Ishikawa (cell line): ENCODE data around the gene TIAM2.

Source experiments
- CEBPB ChIP-seq: IDR thresholded peaks from 2 replicates; pipeline ENCODE4 v1.6.1; 2012
- CREB1 ChIP-seq: IDR thresholded peaks from 2 replicates; pipeline ENCODE4 v1.6.1; 2012; ENCODE audit warnings: low read depth
- EGR1 ChIP-seq: IDR thresholded peaks from 2 replicates; pipeline ENCODE4 v1.6.1; 2012
- EP300 ChIP-seq: IDR thresholded peaks from 2 replicates; pipeline ENCODE4 v1.6.1; 2012; ENCODE audit warnings: borderline replicate concordance
- FOXM1 ChIP-seq: IDR thresholded peaks from 2 replicates; pipeline ENCODE4 v1.6.1; 2012; ENCODE audit warnings: low read depth, borderline replicate concordance
- NFIC ChIP-seq: IDR thresholded peaks from 2 replicates; pipeline ENCODE4 v1.6.1; 2012
- RAD21 ChIP-seq: IDR thresholded peaks from 2 replicates; pipeline ENCODE4 v1.6.1; 2012; ENCODE audit warnings: low read depth
- TAF1 ChIP-seq: IDR thresholded peaks from 2 replicates; pipeline ENCODE4 v1.6.1; 2012; ENCODE audit warnings: low read depth, mild to moderate bottlenecking
- TCF12 ChIP-seq: IDR thresholded peaks from 2 replicates; pipeline ENCODE4 v1.6.1; 2012; ENCODE audit warnings: low read depth
- TEAD4 ChIP-seq: IDR thresholded peaks from 2 replicates; pipeline ENCODE4 v1.6.1; 2012
- USF1 ChIP-seq: IDR thresholded peaks from 2 replicates; pipeline ENCODE4 v1.6.1; 2012
- YY1 ChIP-seq: IDR thresholded peaks from 2 replicates; pipeline ENCODE4 v1.6.1; 2012; ENCODE audit warnings: low read depth
- ZBTB7A ChIP-seq: IDR thresholded peaks from 2 replicates; pipeline ENCODE4 v1.6.1; 2012; ENCODE audit warnings: low read depth
- TF ChIP-seq, protein P1 (sequence below): IDR thresholded peaks from 2 replicates; pipeline ENCODE4 v1.6.1; 2012
- TF ChIP-seq, protein P2 (sequence below): IDR thresholded peaks from 2 replicates; pipeline ENCODE4 v1.6.1; 2012; ENCODE audit warnings: low read depth, mild to moderate bottlenecking

TIAM2 gene

GRCh38 chr6:154991207-154991606 lies 3.9 kb upstream of the TIAM2 start:
- TF ChIP-seq YY1, result no peak
- TF ChIP-seq EP300, result peak; percentile 51; the same call in 1 of the 2 replicates
- TF ChIP-seq TEAD4, result peak; percentile 84
- no peak for TF ChIP-seq EGR1
- TF ChIP-seq TAF1, result no peak
- TF ChIP-seq NFIC, result peak; percentile 77
- TF ChIP-seq CEBPB, result no peak
- TF ChIP-seq FOXM1, result no peak
- TF ChIP-seq, protein P1, sequence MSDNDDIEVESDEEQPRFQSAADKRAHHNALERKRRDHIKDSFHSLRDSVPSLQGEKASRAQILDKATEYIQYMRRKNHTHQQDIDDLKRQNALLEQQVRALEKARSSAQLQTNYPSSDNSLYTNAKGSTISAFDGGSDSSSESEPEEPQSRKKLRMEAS, result peak; percentile 91
- no peak for TF ChIP-seq RAD21
- 0 out of 2 replicates have a peak, but pooled peaks have one; percentile 22 for TF ChIP-seq TCF12
- TF ChIP-seq ZBTB7A, result no peak
- TF ChIP-seq USF1, result peak; percentile 74
- TF ChIP-seq, protein P2, sequence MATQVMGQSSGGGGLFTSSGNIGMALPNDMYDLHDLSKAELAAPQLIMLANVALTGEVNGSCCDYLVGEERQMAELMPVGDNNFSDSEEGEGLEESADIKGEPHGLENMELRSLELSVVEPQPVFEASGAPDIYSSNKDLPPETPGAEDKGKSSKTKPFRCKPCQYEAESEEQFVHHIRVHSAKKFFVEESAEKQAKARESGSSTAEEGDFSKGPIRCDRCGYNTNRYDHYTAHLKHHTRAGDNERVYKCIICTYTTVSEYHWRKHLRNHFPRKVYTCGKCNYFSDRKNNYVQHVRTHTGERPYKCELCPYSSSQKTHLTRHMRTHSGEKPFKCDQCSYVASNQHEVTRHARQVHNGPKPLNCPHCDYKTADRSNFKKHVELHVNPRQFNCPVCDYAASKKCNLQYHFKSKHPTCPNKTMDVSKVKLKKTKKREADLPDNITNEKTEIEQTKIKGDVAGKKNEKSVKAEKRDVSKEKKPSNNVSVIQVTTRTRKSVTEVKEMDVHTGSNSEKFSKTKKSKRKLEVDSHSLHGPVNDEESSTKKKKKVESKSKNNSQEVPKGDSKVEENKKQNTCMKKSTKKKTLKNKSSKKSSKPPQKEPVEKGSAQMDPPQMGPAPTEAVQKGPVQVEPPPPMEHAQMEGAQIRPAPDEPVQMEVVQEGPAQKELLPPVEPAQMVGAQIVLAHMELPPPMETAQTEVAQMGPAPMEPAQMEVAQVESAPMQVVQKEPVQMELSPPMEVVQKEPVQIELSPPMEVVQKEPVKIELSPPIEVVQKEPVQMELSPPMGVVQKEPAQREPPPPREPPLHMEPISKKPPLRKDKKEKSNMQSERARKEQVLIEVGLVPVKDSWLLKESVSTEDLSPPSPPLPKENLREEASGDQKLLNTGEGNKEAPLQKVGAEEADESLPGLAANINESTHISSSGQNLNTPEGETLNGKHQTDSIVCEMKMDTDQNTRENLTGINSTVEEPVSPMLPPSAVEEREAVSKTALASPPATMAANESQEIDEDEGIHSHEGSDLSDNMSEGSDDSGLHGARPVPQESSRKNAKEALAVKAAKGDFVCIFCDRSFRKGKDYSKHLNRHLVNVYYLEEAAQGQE, result no peak
- no peak for TF ChIP-seq CREB1

DNA sequence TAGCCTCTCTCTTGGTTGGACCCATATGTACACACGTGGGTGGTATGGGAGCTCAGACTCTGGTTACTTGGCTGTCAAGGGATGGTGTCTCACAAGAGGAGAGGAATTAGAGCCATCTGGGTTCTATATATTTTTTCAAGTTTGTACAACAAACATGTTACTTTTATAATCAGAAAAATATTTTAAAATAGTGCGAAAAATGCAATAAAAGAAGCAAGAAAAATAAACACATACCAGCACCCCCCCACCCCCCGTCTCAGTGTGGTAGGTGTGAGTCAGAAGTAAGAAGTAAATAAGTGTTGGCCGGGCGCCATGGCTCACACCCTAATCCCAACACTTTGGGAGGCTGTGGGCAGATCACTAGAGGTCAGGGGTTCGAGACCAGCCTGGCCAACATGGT lies 2.1 kb upstream of the TIAM2 start:
- TF ChIP-seq NFIC, result peak; percentile 32; the same call in 1 of the 2 replicates
- TF ChIP-seq TCF12, result no peak

DNA sequence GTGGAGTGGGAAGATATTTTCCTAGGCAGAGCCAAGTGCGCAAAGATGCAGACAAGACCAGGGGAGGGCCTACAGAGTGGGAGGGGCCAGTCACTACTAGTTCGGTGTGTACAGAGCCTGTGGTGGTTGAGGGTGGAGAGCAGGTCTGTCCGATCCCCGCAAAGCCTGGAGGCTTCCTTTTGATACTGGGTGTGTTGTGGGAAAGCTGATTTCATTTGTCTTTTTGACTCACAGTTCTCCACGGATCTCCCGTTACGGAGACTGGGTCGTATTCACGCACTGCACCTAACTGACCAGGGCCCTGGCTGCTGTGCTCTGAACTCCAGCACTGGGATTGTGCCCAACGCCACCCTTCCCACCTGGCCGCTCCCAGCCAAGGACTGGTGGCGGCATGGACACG lies 1.4 kb upstream of the TIAM2 start:
- TF ChIP-seq FOXM1, result no peak

DNA sequence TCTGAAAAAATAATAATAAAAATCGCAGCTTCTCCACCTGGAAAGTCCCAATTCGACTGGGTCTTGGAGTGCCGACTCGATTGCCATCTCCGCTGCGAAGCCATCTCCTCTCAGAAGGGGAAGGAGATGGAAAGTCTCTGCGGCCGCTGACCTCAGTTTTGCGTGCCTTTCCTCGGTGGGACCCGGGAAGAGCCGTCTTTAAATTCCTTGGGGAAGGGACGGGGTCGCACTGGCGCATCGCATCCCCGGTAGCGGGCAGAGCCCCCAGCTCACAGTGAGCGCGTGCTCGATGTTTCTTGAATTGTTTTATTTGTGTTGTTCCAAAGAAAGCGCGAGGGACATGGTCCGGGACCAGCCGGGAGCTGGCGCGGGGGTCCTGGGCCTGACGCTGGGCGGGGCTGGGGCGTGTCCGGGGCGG lies 270 bp upstream of the TIAM2 start:
- TF ChIP-seq CREB1, result no peak
- no peak for TF ChIP-seq USF1
- no peak for TF ChIP-seq TAF1
- no peak for TF ChIP-seq TCF12
- TF ChIP-seq EGR1, result no peak
- no peak for TF ChIP-seq RAD21
- TF ChIP-seq EP300, result no peak
- no peak for TF ChIP-seq NFIC
- TF ChIP-seq, protein P1, result no peak
- TF ChIP-seq, protein P2, result no peak
- no peak for TF ChIP-seq ZBTB7A
- TF ChIP-seq TEAD4, result no peak
- TF ChIP-seq CEBPB, result no peak
- TF ChIP-seq FOXM1, result no peak
- TF ChIP-seq YY1, result no peak

- no peak for TF ChIP-seq FOXM1
- TF ChIP-seq ZBTB7A, result no peak
- TF ChIP-seq, protein P2, result no peak
- TF ChIP-seq TAF1, result no peak
- no peak for TF ChIP-seq TEAD4
- no peak for TF ChIP-seq YY1
- TF ChIP-seq, protein P1, result no peak
- TF ChIP-seq RAD21, result no peak
- no peak for TF ChIP-seq NFIC
- no peak for TF ChIP-seq TCF12
- no peak for TF ChIP-seq USF1
- no peak for TF ChIP-seq CEBPB
- no peak for TF ChIP-seq CREB1
- no peak for TF ChIP-seq EP300
- no peak for TF ChIP-seq EGR1
These were observed 988 bp downstream of the TIAM2 start for GRCh38 chr6:154996016-154996590.
